HG02870 (cell line): ENCODE results near the gene GDF11.
"Not testable (repeated sequence)": the region's sequence is repeated elsewhere in the genome, so short reads cannot be mapped to it uniquely, and the experiment has no call there.

Source experiments
- ATAC-seq: cut with Tn5 transposase; IDR thresholded peaks from one replicate; pipeline ENCODE4 v1.9.1; 2021; ENCODE audit warnings: mild to moderate bottlenecking, moderate library complexity; ENCODE audit not compliant: unreplicated experiment

Gene GDF11

GRCh38 chr12:55738123-55739024, 4.5 kb upstream of the GDF11 start:
- peak; percentile 81 for ATAC-seq

GRCh38 chr12:55739025-55739378, 3.9 kb upstream of the GDF11 start:
- ATAC-seq = no peak

DNA sequence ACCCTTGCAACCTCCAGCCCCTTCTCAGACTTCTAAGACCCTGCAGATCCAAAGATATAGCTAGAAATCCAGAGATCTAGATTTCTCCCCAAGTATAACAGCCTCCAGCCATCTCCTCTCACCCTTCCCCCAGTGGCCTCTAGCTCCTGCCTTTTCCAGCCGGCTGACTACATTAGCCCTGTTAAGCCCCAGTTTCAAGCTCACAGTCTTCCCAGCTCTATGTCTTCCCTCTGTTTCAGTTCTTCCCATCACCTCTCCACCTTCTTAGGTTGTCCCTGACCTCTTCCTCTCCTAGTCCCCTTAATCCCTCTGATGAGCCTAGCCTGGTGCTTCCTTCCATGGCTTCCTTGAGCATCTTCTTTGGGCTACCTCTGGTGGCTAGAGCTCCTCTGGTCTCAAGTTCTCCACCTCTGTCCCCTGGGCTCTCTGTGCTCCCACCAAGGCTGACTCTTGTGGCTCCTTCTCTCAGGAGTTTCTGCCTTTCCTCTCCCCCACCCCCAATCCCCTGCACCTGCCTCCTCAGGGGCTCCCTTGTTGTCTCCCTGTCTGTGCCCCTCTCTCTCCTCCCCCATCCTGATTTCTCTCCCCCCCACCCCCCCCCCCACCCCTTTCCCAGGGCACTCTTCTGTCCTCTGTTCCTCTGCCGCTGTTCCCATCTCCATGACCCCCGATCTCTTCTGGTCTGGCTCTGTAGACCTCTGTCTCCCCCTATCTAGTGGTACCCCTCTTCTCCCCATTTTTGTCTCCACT, 816 bp upstream of the GDF11 start:
- ATAC-seq = no peak

GRCh38 chr12:55743406-55744339, 751 bp downstream of the GDF11 start:
- ATAC-seq = peak; percentile 37

- no peak for ATAC-seq
These were observed 1.6 kb downstream of the GDF11 start for GRCh38 chr12:55744340-55745030.

DNA sequence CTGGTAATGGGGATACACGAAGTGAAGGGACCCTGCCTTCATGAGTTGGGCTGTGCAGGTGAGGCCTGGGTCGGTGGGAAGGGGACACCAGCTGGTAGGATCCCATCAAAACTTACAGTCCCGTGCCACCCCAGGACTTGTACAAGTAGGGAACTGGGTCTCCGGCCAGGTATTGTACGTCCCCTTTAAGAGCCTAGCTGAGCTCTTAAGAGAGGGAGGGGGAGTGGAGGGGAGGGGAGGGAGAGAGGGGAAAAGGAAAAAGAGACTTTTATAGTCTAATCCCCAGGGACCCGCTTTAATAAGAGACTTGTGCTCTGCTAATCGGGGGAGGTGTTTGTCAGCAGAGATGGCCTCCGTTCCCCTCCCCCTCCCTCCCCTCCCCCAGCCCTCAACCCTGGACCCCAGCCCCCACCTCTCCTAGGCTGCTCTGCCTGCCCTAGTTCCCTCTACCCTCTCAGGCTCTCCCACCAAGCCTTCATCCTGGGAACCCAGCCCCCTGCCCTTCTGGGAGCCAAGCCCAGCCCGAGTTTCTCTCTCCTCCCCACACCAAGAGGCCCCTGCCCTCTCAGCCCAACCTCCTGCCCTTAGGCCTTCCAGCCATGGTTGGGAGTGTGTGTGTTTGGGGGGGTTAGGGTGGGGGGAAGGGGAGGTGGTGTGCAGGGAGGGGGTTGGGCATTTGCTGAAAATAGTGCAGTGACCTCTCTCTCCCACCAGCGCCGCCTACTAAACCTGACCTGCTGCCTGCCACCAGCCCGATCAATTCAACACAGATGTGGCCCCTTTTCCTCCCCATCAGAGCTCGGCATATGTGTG, 2.6 kb downstream of the GDF11 start:
- ATAC-seq = no peak

DNA sequence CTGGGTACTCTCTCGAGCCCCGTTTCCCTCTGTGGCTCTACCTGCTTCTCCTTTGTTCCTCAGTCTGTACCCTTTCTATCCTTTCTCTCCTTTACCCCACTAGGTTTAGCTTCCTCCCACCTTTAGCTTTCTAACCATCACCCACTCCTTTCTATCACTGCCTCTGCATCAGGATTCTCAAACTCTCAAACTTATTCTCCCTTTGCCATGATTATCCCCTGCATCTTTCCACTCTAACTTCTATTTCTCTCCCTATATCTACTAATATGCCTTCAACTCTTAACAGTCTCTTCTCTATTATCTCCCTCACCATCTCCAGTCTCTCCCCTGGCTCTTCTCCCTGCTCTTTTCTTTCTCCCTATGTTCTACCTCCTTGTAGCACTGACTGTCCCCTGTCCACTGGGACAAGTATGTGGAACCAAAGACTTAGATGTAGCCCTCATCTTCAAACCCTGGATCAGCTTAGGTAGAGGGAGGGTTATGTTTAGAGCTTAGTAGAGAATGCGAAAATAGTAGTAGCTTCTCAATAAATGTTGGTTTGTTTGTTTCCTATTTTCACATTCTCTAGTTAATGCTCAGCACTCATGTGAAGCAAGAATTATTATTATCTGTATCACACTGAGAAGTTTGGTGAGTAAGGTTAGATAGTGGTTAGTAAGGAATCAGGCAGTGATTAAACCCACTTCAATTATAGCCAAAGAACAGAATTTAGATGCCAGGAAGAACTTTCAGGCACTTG, 3.4 kb downstream of the GDF11 start:
- ATAC-seq = no peak

DNA sequence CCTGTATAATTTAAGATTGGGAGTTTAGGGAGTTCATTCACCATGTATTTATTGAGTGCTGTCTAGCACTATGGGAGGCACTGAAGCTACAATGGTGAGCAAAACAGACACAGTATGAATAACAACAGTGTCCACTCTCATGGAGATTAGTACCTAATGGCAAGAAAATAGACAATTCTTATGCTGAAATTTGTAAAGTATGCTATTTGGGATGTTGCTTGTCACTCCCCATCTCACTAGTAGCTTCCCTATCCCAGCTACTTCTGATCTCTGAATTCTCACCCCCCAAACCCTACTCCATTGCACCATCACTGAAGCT, 4.0 kb downstream of the GDF11 start:
- ATAC-seq = no peak

- no peak for ATAC-seq
These were observed 5.5 kb downstream of the GDF11 start for GRCh38 chr12:55748230-55748993.

DNA sequence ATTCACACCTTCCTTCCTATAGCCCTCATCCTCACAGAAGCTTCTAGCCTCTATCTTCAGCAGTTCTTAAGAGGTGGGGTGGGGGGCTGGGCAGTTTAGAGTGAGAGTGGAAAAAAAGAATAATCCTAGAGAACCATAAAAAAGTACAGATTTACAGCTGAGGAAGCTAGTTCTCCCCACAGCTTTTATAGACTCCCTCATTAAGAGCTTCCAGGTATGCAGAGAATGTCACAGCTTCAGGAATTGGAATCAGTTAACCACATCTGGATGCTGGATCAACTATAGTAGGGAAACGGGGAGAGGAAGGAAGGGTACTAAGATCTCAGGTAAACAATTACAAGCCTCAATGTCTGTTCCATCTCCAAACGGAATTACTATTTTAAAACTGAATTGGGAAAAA, 12.3 kb downstream of the GDF11 start:
- no peak for ATAC-seq

DNA sequence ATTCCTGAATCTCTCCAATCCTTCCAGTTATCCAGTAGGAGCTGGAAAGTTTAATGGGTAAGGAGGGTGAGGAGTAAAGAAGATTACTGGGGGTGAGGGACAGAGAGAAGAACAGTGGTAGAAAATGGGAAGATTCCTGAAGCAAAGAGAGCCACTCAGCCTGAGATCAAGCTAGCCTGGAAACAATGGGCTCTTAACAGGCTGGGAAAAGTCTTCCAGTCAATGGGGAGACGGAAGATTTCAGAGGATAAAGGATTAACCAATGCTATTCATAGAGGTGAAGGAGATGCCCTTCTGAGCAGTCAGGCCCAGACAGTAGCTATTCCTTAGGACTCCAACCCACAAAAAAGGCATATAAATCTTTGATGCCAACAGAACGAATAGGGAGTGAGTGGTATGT, 14.8 kb downstream of the GDF11 start:
- no peak for ATAC-seq

GRCh38 chr12:55758575-55758974, 15.7 kb downstream of the GDF11 start:
- ATAC-seq = not testable (repeated sequence)

DNA sequence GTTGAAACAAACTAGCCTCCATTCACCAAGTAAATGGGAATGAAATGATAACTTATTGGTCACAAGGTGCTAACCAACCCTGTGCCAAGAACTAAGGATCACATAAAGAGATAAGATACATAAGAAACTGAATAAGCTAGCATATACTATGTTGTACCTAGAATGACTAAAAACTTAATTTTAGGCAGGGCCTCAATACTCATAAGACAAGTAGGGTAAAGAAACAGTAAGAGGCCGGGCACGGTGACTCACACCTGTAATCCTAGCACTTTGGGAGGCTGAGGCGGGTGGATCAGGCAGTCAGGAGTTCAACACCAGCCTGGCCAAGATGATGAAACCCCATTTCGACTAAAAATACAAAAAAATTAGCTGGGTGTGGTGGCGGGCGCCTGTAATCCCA, 17.7 kb downstream of the GDF11 start:
- ATAC-seq = no peak

DNA sequence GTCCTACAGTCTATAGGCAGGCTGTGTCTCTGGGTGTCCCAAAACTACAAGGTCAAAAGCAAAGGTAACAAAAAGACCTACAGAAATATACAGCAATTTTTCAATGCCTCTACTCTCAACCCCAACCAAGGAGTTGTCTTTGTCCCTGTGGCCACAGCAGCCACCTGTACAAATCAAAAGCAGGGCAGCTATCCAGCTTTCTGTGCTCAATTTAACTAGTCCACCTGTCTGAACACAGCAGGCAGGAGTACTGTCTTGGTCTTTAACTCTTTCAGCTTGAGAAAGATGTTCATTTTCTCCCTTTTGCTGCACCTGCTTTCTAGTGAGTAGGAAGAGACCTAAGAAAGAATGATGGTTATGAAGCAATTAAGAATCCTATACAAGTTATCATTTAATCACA, 19.7 kb downstream of the GDF11 start:
- ATAC-seq = no peak

DNA sequence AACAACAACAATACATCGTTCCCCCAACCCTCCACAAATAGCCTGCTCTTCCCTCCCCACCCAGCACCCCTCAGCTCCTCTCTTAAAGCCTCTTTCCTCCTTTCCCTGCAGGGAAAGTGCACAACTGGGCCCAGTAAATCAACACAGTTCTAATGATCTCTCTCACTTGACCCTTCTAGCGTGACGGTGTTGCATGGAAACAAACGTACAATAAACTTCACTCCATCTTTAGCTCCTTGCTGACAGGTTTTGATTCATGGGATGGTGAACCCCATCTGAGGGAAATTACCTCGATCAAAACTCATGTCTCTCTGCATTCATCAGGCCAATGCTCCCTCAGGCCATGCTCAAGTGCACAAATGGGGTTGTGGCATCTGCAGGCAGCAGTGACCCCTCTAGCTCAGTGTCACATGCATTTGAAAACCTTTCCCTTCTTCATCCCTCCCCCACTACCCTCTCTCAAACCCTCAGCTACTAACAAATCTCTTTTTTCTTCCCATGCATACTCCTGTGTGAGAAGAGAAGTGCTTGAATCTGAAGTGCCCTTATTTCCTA, 22.9 kb downstream of the GDF11 start:
- ATAC-seq = no peak

GRCh38 chr12:55767156-55767555, 24.2 kb downstream of the GDF11 start:
- no peak for ATAC-seq

- ATAC-seq = no peak
These were observed 28.8 kb downstream of the GDF11 start for GRCh38 chr12:55771736-55772135.

DNA sequence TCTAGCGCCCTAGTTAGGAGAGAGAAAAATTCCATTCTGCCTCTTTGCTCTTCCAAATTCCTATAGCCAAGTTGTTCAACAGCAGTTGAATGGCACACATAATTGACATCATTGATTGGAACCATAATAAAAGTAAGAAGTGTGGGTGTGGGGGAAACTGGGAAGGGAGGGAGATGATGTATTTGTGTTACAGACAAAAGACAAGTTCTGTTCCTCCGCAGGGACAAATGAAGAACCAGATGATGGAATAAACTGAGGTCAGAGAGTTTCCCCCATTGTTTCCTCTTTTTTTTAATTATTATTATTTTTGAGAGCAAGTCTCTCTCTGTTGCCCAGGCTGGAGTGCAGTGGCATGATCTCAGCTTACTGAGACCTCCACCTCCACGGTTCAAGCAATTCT, 34.9 kb downstream of the GDF11 start:
- no peak for ATAC-seq
